T-helper 9 cell (primary cell): ENCODE results near the gene SKI.
A peak's percentile ranks its signal among the peaks of the same experiment; 100 is the strongest.
"Not testable (repeated sequence)": the region's sequence is repeated elsewhere in the genome, so short reads cannot be mapped to it uniquely, and the experiment has no call there.

Source experiments
- DNase-seq: peaks from one replicate; pipeline ENCODE4 v3.0.0-alpha.2; 2020

SKI gene

GRCh38 chr1:2248854-2249558 is 20.9 kb downstream of the SKI start:
- no peak for DNase-seq

GRCh38 chr1:2249559-2249906 is 21.4 kb downstream of the SKI start:
- no peak for DNase-seq

GRCh38 chr1:2250721-2251281 is 22.7 kb downstream of the SKI start:
- DNase-seq, result no peak

- DNase-seq, result no peak
Measured at GRCh38 chr1:2251363-2251762, 23.2 kb downstream of the SKI start.

GRCh38 chr1:2251786-2252185 is 23.7 kb downstream of the SKI start:
- no peak for DNase-seq

GRCh38 chr1:2252423-2252822 is 24.3 kb downstream of the SKI start:
- no peak for DNase-seq

- no peak for DNase-seq
Measured at GRCh38 chr1:2253036-2253796, 25.1 kb downstream of the SKI start.

- DNase-seq, result no peak
Measured at GRCh38 chr1:2253797-2254480, 25.8 kb downstream of the SKI start.

GRCh38 chr1:2255047-2255419 is 26.9 kb downstream of the SKI start:
- no peak for DNase-seq

GRCh38 chr1:2255420-2256369 is 27.6 kb downstream of the SKI start:
- DNase-seq, result peak; percentile 62

GRCh38 chr1:2256435-2257244 is 28.5 kb downstream of the SKI start:
- DNase-seq, result no peak

- DNase-seq, result no peak
Measured at GRCh38 chr1:2257245-2257627, 29.1 kb downstream of the SKI start.

GRCh38 chr1:2258122-2258681 is 30.1 kb downstream of the SKI start:
- no peak for DNase-seq

- DNase-seq, result peak; percentile 57
Measured at GRCh38 chr1:2258996-2259395, 30.9 kb downstream of the SKI start.

- DNase-seq, result no peak
Measured at GRCh38 chr1:2259668-2260402, 31.7 kb downstream of the SKI start.

- DNase-seq, result not testable (repeated sequence)
Measured at GRCh38 chr1:2260470-2260869, 32.4 kb downstream of the SKI start.

- DNase-seq, result no peak
Measured at GRCh38 chr1:2260917-2261316, 32.8 kb downstream of the SKI start.

- not testable (repeated sequence) for DNase-seq
Measured at GRCh38 chr1:2261476-2262395, 33.6 kb downstream of the SKI start.

- no peak for DNase-seq
Measured at GRCh38 chr1:2266301-2266975, 38.3 kb downstream of the SKI start.
